ENCODE results near the gene DIP2C.

Gene DIP2C

GRCh38 chr10:644076-644942, 45.2 kb downstream of the DIP2C start:
- DNase-seq (ENCODE audit: insufficient read length) (no peak), FAIRE-seq (no peak)
- no peak for TF ChIP-seq POLR2A (IDR thresholded peaks at IDR 0.05; ENCODE audit: low read depth, low read length)
- no peak for TF ChIP-seq TAF1 (IDR thresholded peaks at IDR 0.05; ENCODE audit: borderline replicate concordance, low read depth, low read length)

- TF ChIP-seq TAF1 (IDR thresholded peaks at IDR 0.05; ENCODE audit: borderline replicate concordance, low read depth, low read length): no peak
- TF ChIP-seq POLR2A (IDR thresholded peaks at IDR 0.05; ENCODE audit: low read depth, low read length): no peak
- no peak for TF ChIP-seq POLR2AphosphoS5 (IDR thresholded peaks at IDR 0.05; ENCODE audit: low read depth, low read length)
- FAIRE-seq (no peak), DNase-seq (ENCODE audit: insufficient read length) (no peak)
Observed at GRCh38 chr10:642186-642890, 47.1 kb downstream of the DIP2C start.

GRCh38 chr10:641149-642010, 48.1 kb downstream of the DIP2C start:
- FAIRE-seq (no peak), DNase-seq (ENCODE audit: insufficient read length) (no peak)
- TF ChIP-seq TAF1 (IDR thresholded peaks at IDR 0.05; ENCODE audit: borderline replicate concordance, low read depth, low read length) (no peak), POLR2AphosphoS5 (IDR thresholded peaks at IDR 0.05; ENCODE audit: low read depth, low read length) (no peak), POLR2A (IDR thresholded peaks at IDR 0.05; ENCODE audit: low read depth, low read length) (no peak)

GRCh38 chr10:640673-641045, 48.8 kb downstream of the DIP2C start:
- FAIRE-seq (no peak), DNase-seq (ENCODE audit: insufficient read length) (no peak)
- TF ChIP-seq POLR2AphosphoS5 (IDR thresholded peaks at IDR 0.05; ENCODE audit: low read depth, low read length) (no peak), TAF1 (IDR thresholded peaks at IDR 0.05; ENCODE audit: borderline replicate concordance, low read depth, low read length) (no peak), POLR2A (IDR thresholded peaks at IDR 0.05; ENCODE audit: low read depth, low read length) (no peak)

GRCh38 chr10:639751-640672, 49.5 kb downstream of the DIP2C start:
- DNase-seq (ENCODE audit: insufficient read length) (no peak), FAIRE-seq (no peak)
- TF ChIP-seq POLR2AphosphoS5 (IDR thresholded peaks at IDR 0.05; ENCODE audit: low read depth, low read length) (no peak), TAF1 (IDR thresholded peaks at IDR 0.05; ENCODE audit: borderline replicate concordance, low read depth, low read length) (no peak), POLR2A (IDR thresholded peaks at IDR 0.05; ENCODE audit: low read depth, low read length) (no peak)

- no peak for FAIRE-seq
- TF ChIP-seq POLR2A (IDR thresholded peaks at IDR 0.05; ENCODE audit: low read depth, low read length) (no peak), POLR2AphosphoS5 (IDR thresholded peaks at IDR 0.05; ENCODE audit: low read depth, low read length) (no peak), TAF1 (IDR thresholded peaks at IDR 0.05; ENCODE audit: borderline replicate concordance, low read depth, low read length) (no peak)
- DNase-seq (ENCODE audit: insufficient read length): no peak
Observed at GRCh38 chr10:639001-639750, 50.3 kb downstream of the DIP2C start.

GRCh38 chr10:637771-638195, 51.7 kb downstream of the DIP2C start:
- DNase-seq (ENCODE audit: insufficient read length) (no peak), FAIRE-seq (no peak)
- TF ChIP-seq TAF1 (IDR thresholded peaks at IDR 0.05; ENCODE audit: borderline replicate concordance, low read depth, low read length): no peak
- no peak for TF ChIP-seq POLR2AphosphoS5 (IDR thresholded peaks at IDR 0.05; ENCODE audit: low read depth, low read length)
- TF ChIP-seq POLR2A (IDR thresholded peaks at IDR 0.05; ENCODE audit: low read depth, low read length): no peak

GRCh38 chr10:637221-637620, 52.2 kb downstream of the DIP2C start:
- no peak for TF ChIP-seq TAF1 (IDR thresholded peaks at IDR 0.05; ENCODE audit: borderline replicate concordance, low read depth, low read length)
- no peak for TF ChIP-seq POLR2A (IDR thresholded peaks at IDR 0.05; ENCODE audit: low read depth, low read length)
- no peak for TF ChIP-seq POLR2AphosphoS5 (IDR thresholded peaks at IDR 0.05; ENCODE audit: low read depth, low read length)
- DNase-seq (ENCODE audit: insufficient read length) (no peak), FAIRE-seq (no peak)

- no peak for FAIRE-seq
- TF ChIP-seq POLR2A (IDR thresholded peaks at IDR 0.05; ENCODE audit: low read depth, low read length): no peak
- no peak for TF ChIP-seq TAF1 (IDR thresholded peaks at IDR 0.05; ENCODE audit: borderline replicate concordance, low read depth, low read length)
- TF ChIP-seq POLR2AphosphoS5 (IDR thresholded peaks at IDR 0.05; ENCODE audit: low read depth, low read length): no peak
- DNase-seq (ENCODE audit: insufficient read length): no peak
Observed at GRCh38 chr10:636769-637168, 52.7 kb downstream of the DIP2C start.

All from GM12892 (cell line).